HepG2 (cell line): ENCODE data around the gene CST3. TPM values are rescaled to one million over a fixed set of nuclear protein-coding genes. Genes with fewer than 3 reads are reported as not detected.

ENCODE experiments used
- ATAC-seq: fragments of 200-7000 bp; cut with Tn5 transposase; 3 replicates; pipeline ENCODE4 v1.9.1; 2020; ENCODE audit warnings: mild to moderate bottlenecking, moderate library complexity
- BruUV-seq: library from RNA; stranded (reverse); fragments of 400-500 nt; replicated peaks from 2 replicates; lab custom pipeline; 2021; lab: Mats Ljungman, UMichigan
- CTCF ChIA-PET: fragments of 300-600 bp; formaldehyde crosslinking; extraction: SDS; loops from one replicate; lab custom pipeline; 2021; ENCODE audit warnings: low total read pairs, inconsistent platforms, low intra/inter-chr PET ratio; lab: Yijun Ruan, JAX
- POLR2A ChIA-PET: fragments of 350-600 bp; sonication (Branson Sonifier 250); formaldehyde crosslinking; loops from one replicate; lab custom pipeline; 2020; ENCODE audit warnings: antibody characterized with exemption, inconsistent platforms; lab: Yijun Ruan, JAX
- DNase-seq: peaks from one replicate; pipeline ENCODE4 v3.0.0-alpha.2; 2015; ENCODE audit warnings: low spot score
- FAIRE-seq: peaks from 3 replicates; lab custom pipeline; 2011; peaks lifted over from hg19 to GRCh38; lab: Jason Lieb, UNC
- H2AFZ ChIP-seq: one replicate; pipeline ENCODE4 v1.6.1; 2011; ENCODE audit warnings: low read length, inconsistent platforms
- H3K27ac ChIP-seq: fragments of 300-600 bp; 3 replicates; pipeline ENCODE4 v1.8.0; 2011; ENCODE audit warnings: mixed run types, mild to moderate bottlenecking, mixed read lengths, low read length, inconsistent platforms; ENCODE audit not compliant: insufficient read depth; ENCODE audit errors: extremely low read length
- H3K27me3 ChIP-seq, 2 experiments: fragments of 200-600 bp in 1 of 2; 2 replicates in 1 of 2; 3 replicates in 1 of 2; pipeline versions ENCODE4 v1.6.0 to v1.8.0; 2011; ENCODE audit warnings: low read length in 2 of 2, mild to moderate bottlenecking in 2 of 2, moderate library complexity in 2 of 2, inconsistent platforms in 1 of 2; ENCODE audit not compliant: insufficient read depth in 2 of 2, control insufficient read depth in 1 of 2
- H3K36me3 ChIP-seq, 2 experiments: fragments of 200-600 bp in 1 of 2; replicated peaks in 1 of 2; 2 replicates in 1 of 2; 3 replicates in 1 of 2; pipeline versions ENCODE4 v1.5.1 to v1.8.0; 2011; ENCODE audit warnings: low read length in 2 of 2, inconsistent platforms in 1 of 2; ENCODE audit not compliant: insufficient read depth in 2 of 2, control insufficient read depth in 1 of 2
- H3K4me1 ChIP-seq: 2 replicates; pipeline ENCODE4 v1.5.1; 2012; ENCODE audit warnings: low read length, inconsistent platforms; ENCODE audit not compliant: insufficient read depth
- H3K4me2 ChIP-seq: 2 replicates; pipeline ENCODE4 v1.6.0; 2011; ENCODE audit warnings: low read depth, low read length, inconsistent platforms
- H3K4me3 ChIP-seq, 3 experiments: fragments of 200-600 bp in 1 of 3; sonication (generic), shearing (Covaris generic) in 1 of 3; replicated peaks in 1 of 3; 2 replicates each; pipeline ENCODE4 v1.5.1; 2011 to 2016; ENCODE audit warnings: low read length in 3 of 3, inconsistent platforms in 2 of 3, low read depth in 2 of 3, mild to moderate bottlenecking in 2 of 3, control low read depth in 1 of 3, mixed read lengths in 1 of 3; ENCODE audit not compliant: insufficient read depth in 1 of 3
- H3K79me2 ChIP-seq: one replicate; pipeline ENCODE4 v1.6.1; 2011; ENCODE audit warnings: low read length, inconsistent platforms; ENCODE audit not compliant: insufficient read depth
- H3K9ac ChIP-seq: 2 replicates; pipeline ENCODE4 v1.6.0; 2011; ENCODE audit warnings: mild to moderate bottlenecking, low read depth, low read length, inconsistent platforms; ENCODE audit not compliant: insufficient read depth
- H3K9me3 ChIP-seq: 2 replicates; pipeline ENCODE4 v1.5.1; 2012; ENCODE audit warnings: mild to moderate bottlenecking, low read length
- H4K20me1 ChIP-seq: 2 replicates; pipeline ENCODE4 v1.6.0; 2011; ENCODE audit warnings: inconsistent platforms, mild to moderate bottlenecking, low read length, moderate library complexity; ENCODE audit not compliant: insufficient read depth
- GFI1 ChIP-seq: sonication (generic); formaldehyde crosslinking; IDR thresholded peaks from 2 replicates; pipeline ENCODE4 v1.5.0; 2020; ENCODE audit warnings: missing genetic modification reagents, mild to moderate bottlenecking, borderline replicate concordance
- HMGA1 ChIP-seq: sonication (generic); formaldehyde crosslinking; conservative IDR thresholded peaks from 2 replicates; pipeline ENCODE4 v1.4.0; 2020; ENCODE audit warnings: missing genetic modification reagents
- JUN ChIP-seq: sonication (generic); formaldehyde crosslinking; IDR thresholded peaks from 2 replicates; pipeline ENCODE4 v1.4.0; 2020; ENCODE audit warnings: mild to moderate bottlenecking, missing genetic modification reagents
- KLF15 ChIP-seq: sonication (generic); formaldehyde crosslinking; IDR thresholded peaks from 2 replicates; pipeline ENCODE4 v1.8.1; 2023; ENCODE audit warnings: borderline replicate concordance, mild to moderate bottlenecking, inconsistent platforms, missing genetic modification reagents, mixed read lengths
- ZNF335 ChIP-seq: sonication (generic); formaldehyde crosslinking; IDR thresholded peaks from 2 replicates; pipeline ENCODE4 v1.4.0; 2020; ENCODE audit warnings: missing genetic modification reagents
- ZSCAN20 ChIP-seq: sonication (generic); formaldehyde crosslinking; IDR thresholded peaks from 2 replicates; pipeline ENCODE4 v1.4.0; 2020; ENCODE audit warnings: missing genetic modification reagents, mild to moderate bottlenecking, borderline replicate concordance
- WGBS: methylation state at CpG from one replicate; pipeline ENCODE4 v1.1.6; 2017; ENCODE audit warnings: low lambda C conversion rate; 5-methylcytosine and 5-hydroxymethylcytosine counted together
- in situ Hi-C: cut with HindIII; loops from 2 replicates; pipeline ENCODE4 v1.10.0; 2017; ENCODE audit warnings: low pct_unique_long_range_greater_than_20kb; ENCODE audit not compliant: extremely low pct_ligation_motif_present
- intact Hi-C: fragments of 100-400 bp; cut with micrococcal nuclease; formaldehyde crosslinking; loops from one replicate; pipeline ENCODE4 v1.10.0; 2022; ENCODE audit not compliant: unreplicated experiment
- polyA plus RNA-seq, 8 experiments: library from polyadenylated mRNA; depleted of rRNA in 3 of 8; stranded (reverse) in 7 of 8; unstranded in 1 of 8; fragments of >200 nt; fragmentation: Illumina TruSeq in 4 of 8; extraction: Trizol in 4 of 8; gene quantifications; 2 replicates each; pipeline versions ENCODE4 v1.2.1 to v1.2.3, GENCODE V29; 2011 to 2016; ENCODE audit warnings: low read depth in 4 of 8, missing spikeins in 1 of 8, mixed read lengths in 1 of 8; ENCODE audit not compliant: insufficient read depth in 1 of 8
- total RNA-seq, 5 experiments: library from RNA; depleted of rRNA; stranded (reverse); fragments of >200 nt; fragmentation: Illumina TruSeq; extraction: Trizol; gene quantifications; 2 replicates each; pipeline ENCODE4 v1.2.3, GENCODE V29; 2016; ENCODE audit warnings: low read depth in 1 of 5

CST3 gene
- total and polyA plus RNA-seq, 2 of the 13 experiments (the other 11 are each of a cell fraction or from before 2014, with no cell fraction given): 690 to 1,005 TPM

GRCh38 chr20:23628402-23629016 is 9.2 kb downstream of the CST3 start (continued):
- TF ChIP-seq GFI1 (CRISPR knock-in tag): no peak
- TF ChIP-seq ZSCAN20 (CRISPR knock-in tag): no peak

- no peaks in the 10 kb centered on the region for H4K20me1 ChIP-seq
- no peaks in the 10 kb centered on the region for H3K9me3 ChIP-seq
- 60% methylated on average over 3 of the region's 3 CpGs for WGBS
- DNase-seq (no peak), ATAC-seq (no peak), FAIRE-seq (no peak)
- in situ Hi-C loops (no loop called here), intact Hi-C loops (loop anchor here (5.0 kb wide), 1 partner anchor 35 kb away; no protein-coding TSS in a partner anchor)
- H2AFZ ChIP-seq: no peak overlapping the region
- H3K79me2 ChIP-seq: no peaks in the 10 kb centered on the region
- H3K9ac ChIP-seq: no peak overlapping the region
- peaks cover 79% of the 10 kb centered on the region for H3K4me1 ChIP-seq
- no peaks in the 10 kb centered on the region; a peak in 1 of 5 replicates for H3K36me3 ChIP-seq
- BruUV-seq: no TSS peak
- no peak overlapping the region for H3K4me2 ChIP-seq
- ChIA-PET POLR2A (interaction anchor here (1.2 to 18.0 kb wide), 6 partner anchors 12 to 191 kb away, joined by 3 to 543 read pairs (median 28); partner anchors contain the start of gene CST3), CTCF (no interaction called here)
- H3K27ac ChIP-seq: no peak overlapping the region
- H3K4me3 ChIP-seq: no peak overlapping the region
- TF ChIP-seq ZNF335 (no peak), KLF15 (CRISPR knock-in tag) (no peak), JUN (CRISPR knock-in tag) (no peak), HMGA1 (CRISPR knock-in tag) (no peak)
- no peaks in the 10 kb centered on the region for H3K27me3 ChIP-seq
Measured at GRCh38 chr20:23627501-23627900, 10.3 kb downstream of the CST3 start.
